Measurements from ENCODE around the gene KCNH5.

- TF ChIP-seq CTCF (IDR thresholded peaks at IDR 0.05): no peak
- TF ChIP-seq USF2 (CRISPR knock-in tag; IDR thresholded peaks at IDR 0.05): no peak
- TF ChIP-seq USF1 (CRISPR knock-in tag; IDR thresholded peaks at IDR 0.05): no peak
- no peak for TF ChIP-seq ATF2 (CRISPR knock-in tag; IDR thresholded peaks at IDR 0.05; ENCODE audit: borderline replicate concordance, low read depth)
- TF ChIP-seq ETV6 (CRISPR knock-in tag; IDR thresholded peaks at IDR 0.05): no peak
- TF ChIP-seq SP1 (CRISPR knock-in tag; conservative IDR thresholded peaks at IDR 0.05): no peak
These were observed 301.7 kb downstream of the KCNH5 start for GRCh38 chr14:62743560-62743959.
